ENCODE data around the gene SPATA21.

The SPATA21 gene

GRCh38 chr1:16450863-16451481 lies 13.7 kb upstream of the SPATA21 start:
- no peak for DNase-seq

- DNase-seq: no peak
These were observed 12.4 kb upstream of the SPATA21 start for GRCh38 chr1:16449666-16450065.

GRCh38 chr1:16449065-16449464 lies 11.8 kb upstream of the SPATA21 start:
- no peak for DNase-seq

- no peak for DNase-seq
These were observed 10.4 kb upstream of the SPATA21 start for GRCh38 chr1:16447641-16448040.

GRCh38 chr1:16446116-16446515 lies 8.9 kb upstream of the SPATA21 start:
- DNase-seq: no peak

GRCh38 chr1:16445052-16445451 lies 7.8 kb upstream of the SPATA21 start:
- DNase-seq: no peak

GRCh38 chr1:16443975-16444770 lies 6.9 kb upstream of the SPATA21 start:
- no peak for DNase-seq

- DNase-seq: no peak
These were observed 5.7 kb upstream of the SPATA21 start for GRCh38 chr1:16442941-16443340.

- DNase-seq: no peak
These were observed 5.0 kb upstream of the SPATA21 start for GRCh38 chr1:16442265-16442664.

GRCh38 chr1:16441282-16441665 lies 4.0 kb upstream of the SPATA21 start:
- DNase-seq: no peak

- DNase-seq: peak; percentile 96
These were observed 3.5 kb upstream of the SPATA21 start, which contains the start of gene NECAP2 for GRCh38 chr1:16440470-16441281. Gene NECAP2, plus strand, starts transcription at chr1:16440724. Its CDS starts 38 bp downstream, at chr1:16440762.

GRCh38 chr1:16440131-16440469 lies 2.9 kb upstream of the SPATA21 start:
- DNase-seq: peak; percentile 37

- no peak for DNase-seq
These were observed 1.7 kb upstream of the SPATA21 start for GRCh38 chr1:16438924-16439323.

GRCh38 chr1:16438516-16438915 lies 1.3 kb upstream of the SPATA21 start:
- DNase-seq: no peak

- no peak for DNase-seq
These were observed 2.7 kb downstream of the SPATA21 start for GRCh38 chr1:16434501-16434900.

GRCh38 chr1:16434007-16434406 lies 3.2 kb downstream of the SPATA21 start:
- no peak for DNase-seq

GRCh38 chr1:16433030-16433429 lies 4.2 kb downstream of the SPATA21 start:
- DNase-seq: no peak

- DNase-seq: no peak
These were observed 6.6 kb downstream of the SPATA21 start for GRCh38 chr1:16430606-16431005.

- DNase-seq: no peak
These were observed 11.8 kb downstream of the SPATA21 start for GRCh38 chr1:16425125-16426025.

- no peak for DNase-seq
These were observed 15.2 kb downstream of the SPATA21 start for GRCh38 chr1:16422041-16422440.

- no peak for DNase-seq
These were observed 16.0 kb downstream of the SPATA21 start for GRCh38 chr1:16421201-16421600.

GRCh38 chr1:16420424-16421118 lies 16.7 kb downstream of the SPATA21 start:
- no peak for DNase-seq

All from NCI-H345 (cell line).